ENCODE results near the gene ANKRD31.
"Not testable (repeated sequence)": the region's sequence is repeated elsewhere in the genome, so short reads cannot be mapped to it uniquely, and the experiment has no call there.

ANKRD31 gene

GRCh38 chr5:75148051-75148450 is 88.6 kb downstream of the ANKRD31 start:
- DNase-seq (ENCODE audit: low read depth): no peak

DNA sequence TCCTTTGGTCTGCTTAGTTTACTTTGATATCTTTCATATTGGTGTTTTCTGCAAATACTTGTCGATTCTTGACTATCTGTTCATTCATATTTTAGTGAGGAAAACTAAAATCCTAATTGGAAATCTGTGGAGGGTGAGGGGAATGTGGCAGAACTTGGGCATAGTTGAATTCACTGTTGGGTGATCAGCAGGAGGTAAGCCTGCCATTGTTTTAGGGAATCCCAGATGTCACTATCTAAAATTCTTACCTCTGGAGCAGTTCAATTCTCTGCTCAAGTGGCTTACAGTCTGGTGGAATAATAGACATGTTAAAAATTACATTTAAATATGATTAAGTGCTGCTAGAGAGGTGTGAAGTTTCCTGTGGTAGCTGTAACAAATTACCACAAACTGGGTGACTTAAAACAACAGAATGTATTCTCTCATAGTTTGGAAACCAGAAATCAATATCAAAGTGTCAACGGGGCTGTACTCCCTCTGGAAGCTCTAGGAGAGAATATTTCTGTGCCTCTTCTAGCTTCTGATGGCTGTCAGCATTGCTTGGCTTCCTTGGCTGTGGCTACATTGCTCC is 94.0 kb downstream of the ANKRD31 start:
- DNase-seq (ENCODE audit: low read depth): no peak

DNA sequence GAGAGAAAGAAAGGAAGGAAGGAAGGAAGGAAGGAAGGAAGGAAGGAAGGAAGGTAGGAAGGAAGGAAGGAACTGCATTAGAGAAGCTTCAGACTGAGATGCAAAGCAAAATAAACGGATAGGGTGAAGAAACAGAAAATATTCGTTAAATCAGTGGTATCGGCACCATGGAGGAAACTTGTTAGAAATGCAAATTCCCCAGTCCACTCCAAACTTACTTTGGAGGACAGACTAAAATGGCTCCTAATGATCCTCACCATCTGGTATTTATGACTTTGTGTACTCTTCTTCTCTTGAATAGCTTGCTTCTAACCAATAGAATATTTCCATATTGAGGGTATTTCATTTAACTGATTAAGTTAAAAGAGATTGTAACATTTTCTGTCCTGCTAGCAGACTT is 96.4 kb downstream of the ANKRD31 start:
- no peak for DNase-seq (ENCODE audit: low read depth)

DNA sequence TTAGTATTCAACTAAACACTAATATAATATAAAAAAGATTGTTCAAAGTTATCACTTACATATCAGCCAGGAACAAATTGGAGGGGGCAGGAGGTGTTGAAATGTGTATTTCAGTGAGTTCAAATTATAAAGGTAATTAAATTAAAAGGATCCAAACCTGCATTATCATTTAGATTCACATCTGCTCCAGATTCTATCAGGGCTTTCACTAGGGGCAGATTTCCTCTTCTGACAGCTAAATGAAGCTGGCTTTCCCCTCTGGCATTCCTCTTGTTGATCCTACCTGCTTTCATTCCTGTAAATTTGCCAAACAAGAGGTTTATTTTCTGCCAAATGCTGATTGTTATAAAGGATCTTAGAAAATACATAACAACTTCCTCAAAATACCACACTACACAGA is 98.0 kb downstream of the ANKRD31 start:
- no peak for DNase-seq (ENCODE audit: low read depth)

DNA sequence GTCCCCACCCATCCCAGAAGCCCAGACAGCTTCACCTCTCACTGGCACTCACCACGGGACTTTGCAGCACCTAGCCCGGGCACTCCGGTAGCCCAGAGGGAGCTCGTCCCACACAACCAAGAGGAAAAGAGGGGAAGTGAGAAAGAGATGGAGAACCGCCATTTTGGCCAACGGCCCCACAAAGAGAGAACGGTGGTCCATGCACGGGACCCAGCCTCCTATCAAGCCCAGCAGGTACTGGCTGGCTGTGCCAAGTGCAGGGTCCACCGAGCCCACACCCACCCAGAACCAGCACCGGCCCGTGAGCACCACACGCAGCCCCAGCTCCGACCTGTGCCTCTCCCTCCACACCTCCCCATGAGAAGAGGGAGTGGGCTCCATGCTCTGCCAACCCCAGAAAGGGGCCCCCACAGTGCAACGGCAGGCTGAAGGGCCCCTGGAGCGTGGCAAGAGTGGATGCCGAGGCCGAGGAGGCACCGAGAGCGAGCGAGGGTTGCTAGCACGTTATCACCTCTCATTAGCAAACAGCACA is 105.8 kb downstream of the ANKRD31 start:
- no peak for DNase-seq (ENCODE audit: low read depth)

DNA sequence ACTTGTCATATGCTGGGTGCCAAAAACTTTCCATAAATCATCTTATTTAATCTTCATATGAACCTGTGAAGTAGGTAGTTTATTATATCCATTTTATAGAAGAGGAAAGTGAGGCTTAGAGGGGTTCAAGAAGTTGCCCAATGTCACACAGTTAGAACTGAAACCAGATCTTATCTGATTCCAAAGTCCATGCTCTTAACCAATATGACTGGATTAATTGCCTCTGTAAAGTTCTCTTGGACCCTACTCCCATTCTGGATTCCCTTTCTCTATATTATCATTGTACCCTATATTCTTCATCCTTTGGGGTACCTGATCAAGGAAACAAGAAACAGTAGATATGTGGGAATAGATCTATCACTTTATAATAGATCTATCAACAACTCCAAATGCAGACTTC is 119.8 kb downstream of the ANKRD31 start:
- no peak for DNase-seq (ENCODE audit: low read depth)

DNA sequence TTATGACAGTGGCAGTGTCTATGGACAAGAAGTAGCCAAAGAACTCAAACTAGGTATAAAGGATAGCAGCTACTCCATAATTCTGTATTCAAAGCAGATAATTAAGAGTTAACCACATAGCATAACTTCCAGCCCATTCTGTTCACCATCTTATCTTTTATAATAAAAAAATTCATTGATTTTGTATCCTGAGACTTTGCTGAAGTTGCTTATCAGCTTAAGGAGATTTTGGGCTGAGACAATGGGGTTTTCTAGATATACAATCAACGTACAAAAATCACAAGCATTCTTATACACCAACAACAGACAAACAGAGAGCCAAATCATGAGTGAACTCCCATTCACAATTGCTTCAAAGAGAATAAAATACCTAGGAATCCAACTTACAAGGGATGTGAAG is 122.4 kb downstream of the ANKRD31 start:
- not testable (repeated sequence) for DNase-seq (ENCODE audit: low read depth)

GRCh38 chr5:75113354-75114113 is 123.1 kb downstream of the ANKRD31 start:
- DNase-seq (ENCODE audit: low read depth): no peak

DNA sequence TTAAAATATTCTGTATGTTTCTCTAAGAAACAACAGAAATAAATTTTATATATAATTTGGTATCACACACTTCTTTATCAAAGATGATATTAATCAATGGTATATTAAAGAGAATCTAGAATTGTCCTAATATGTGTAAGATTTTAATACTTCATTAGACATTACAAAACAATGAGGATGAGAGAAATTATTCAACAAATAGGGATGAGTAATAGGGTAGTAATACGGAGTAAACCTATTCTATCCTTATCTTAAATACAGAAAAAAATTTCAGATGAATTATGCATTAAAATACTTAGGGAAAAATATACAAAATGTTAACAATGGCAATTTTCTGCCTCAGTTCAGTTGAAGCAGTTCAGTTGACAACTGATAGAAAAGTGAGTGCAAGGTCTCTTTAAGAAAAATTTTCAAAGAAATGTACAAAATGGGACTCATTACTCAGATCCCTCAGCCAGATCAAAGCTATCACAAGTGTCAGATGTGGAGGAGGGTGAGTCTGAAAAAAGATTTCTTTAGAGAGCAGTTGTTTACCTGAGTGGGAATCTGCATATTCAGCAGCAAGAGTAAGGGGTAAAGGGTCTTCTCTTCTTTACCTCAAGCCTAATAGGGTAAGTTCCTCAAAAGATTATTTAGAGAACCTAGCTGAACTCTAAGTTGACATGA is 127.6 kb downstream of the ANKRD31 start:
- DNase-seq (ENCODE audit: low read depth): no peak

- no peak for DNase-seq (ENCODE audit: low read depth)
These were observed 128.2 kb downstream of the ANKRD31 start for GRCh38 chr5:75108515-75108914.

DNA sequence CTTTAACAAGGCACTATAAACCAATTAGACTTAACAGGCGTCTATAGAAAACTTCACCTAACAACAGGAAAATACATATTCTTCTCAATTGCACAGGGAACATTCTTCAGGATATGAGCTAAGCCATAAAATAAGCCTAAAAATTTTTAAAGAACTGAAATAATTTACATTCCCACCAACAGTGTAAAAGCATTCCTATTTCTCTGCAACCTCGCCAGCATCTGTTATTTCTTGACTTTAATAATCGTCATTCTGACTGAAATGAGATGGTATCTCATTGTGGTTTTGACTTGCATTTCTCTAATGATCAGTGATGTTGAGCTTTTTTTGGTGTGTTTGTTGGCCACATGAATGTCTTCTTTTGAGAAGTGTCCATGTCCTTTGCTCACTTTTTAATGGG is 140.7 kb downstream of the ANKRD31 start:
- DNase-seq (ENCODE audit: low read depth): peak; percentile 13

- DNase-seq (ENCODE audit: low read depth): no peak
These were observed 145.1 kb downstream of the ANKRD31 start for GRCh38 chr5:75091597-75091996.

- no peak for DNase-seq (ENCODE audit: low read depth)
These were observed 147.0 kb downstream of the ANKRD31 start for GRCh38 chr5:75089662-75090061.

DNA sequence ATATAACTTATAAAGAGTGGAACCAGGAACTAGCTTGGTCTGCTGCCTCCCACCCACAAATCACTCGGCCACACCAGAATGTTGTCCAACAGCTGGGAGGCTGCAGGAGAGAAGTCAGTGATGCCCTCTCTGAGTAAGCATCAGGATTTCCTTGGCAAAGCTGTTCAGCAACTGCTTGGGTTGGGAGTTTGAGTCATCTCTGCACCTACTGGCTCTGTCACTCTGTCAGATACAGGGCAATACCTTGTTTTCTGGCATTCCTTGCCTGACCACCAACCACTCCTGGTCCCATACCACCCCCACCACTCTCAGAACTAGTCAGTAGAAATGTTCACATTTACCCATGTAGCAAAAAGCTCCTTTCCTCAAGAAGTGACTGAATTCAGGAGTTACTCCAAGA is 147.5 kb downstream of the ANKRD31 start:
- DNase-seq (ENCODE audit: low read depth): no peak

DNA sequence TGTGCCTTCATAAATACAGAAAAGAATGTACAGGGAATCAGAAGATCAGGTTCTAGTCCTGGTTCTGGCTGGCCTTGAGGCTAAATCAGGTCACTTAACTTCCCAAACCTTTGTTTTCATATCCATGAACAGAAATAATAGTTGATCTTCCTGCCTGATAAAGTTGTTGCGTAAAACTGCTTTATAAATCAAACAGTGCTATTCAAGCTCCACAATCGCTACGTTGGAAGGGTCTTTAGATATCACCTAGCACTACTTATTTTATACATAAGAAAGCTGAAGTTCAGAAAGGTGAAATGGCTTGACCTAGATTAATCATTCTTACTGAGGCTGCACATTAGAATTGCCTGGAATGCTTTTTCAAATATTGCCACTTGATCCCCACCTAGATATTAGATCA is 148.0 kb downstream of the ANKRD31 start:
- no peak for DNase-seq (ENCODE audit: low read depth)

- no peak for DNase-seq (ENCODE audit: low read depth)
These were observed 155.2 kb downstream of the ANKRD31 start for GRCh38 chr5:75081510-75081909.

GRCh38 chr5:75079346-75079745 is 157.3 kb downstream of the ANKRD31 start:
- DNase-seq (ENCODE audit: low read depth): not testable (repeated sequence)

DNA sequence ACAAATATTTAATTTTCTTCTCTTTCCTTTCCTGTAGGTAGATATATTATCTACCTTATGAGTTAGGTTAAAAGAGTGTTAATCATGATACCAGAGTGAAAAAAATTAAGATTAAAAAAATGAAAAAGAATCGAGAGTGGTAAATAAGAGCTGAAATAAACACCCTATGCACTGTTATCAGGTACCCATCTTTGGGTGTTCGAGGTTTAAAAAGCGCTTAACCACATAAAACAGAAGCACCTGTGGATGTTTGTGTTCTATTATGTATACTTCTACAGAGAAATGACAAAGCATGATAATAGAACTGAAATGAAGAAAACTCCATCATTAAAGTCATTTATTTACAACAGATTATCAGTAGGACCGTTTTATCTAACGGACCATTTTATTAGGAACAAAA is 158.7 kb downstream of the ANKRD31 start:
- DNase-seq (ENCODE audit: low read depth): no peak

DNA sequence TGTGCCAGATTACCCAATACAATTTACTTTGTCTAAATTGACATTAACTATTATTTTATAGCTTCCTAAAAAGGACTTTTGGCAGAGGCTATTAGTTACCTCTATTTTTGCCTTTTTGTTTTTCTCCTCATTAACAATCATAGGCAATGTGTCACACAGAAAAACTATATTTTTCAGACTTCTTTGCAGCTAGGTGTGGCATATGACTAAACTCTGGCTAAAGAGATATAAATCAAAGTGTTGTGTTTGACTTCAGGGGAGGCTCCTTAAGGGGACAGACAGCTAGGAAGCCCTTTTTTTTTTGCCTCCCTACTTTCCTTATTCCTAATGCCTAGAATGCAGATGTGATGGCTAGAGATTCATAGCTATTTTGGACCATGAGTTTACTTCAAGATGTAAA is 164.6 kb downstream of the ANKRD31 start:
- no peak for DNase-seq (ENCODE audit: low read depth)

- DNase-seq (ENCODE audit: low read depth): no peak
These were observed 165.6 kb downstream of the ANKRD31 start for GRCh38 chr5:75071100-75071499.

GRCh38 chr5:75067434-75067833 is 169.2 kb downstream of the ANKRD31 start:
- DNase-seq (ENCODE audit: low read depth): no peak

DNA sequence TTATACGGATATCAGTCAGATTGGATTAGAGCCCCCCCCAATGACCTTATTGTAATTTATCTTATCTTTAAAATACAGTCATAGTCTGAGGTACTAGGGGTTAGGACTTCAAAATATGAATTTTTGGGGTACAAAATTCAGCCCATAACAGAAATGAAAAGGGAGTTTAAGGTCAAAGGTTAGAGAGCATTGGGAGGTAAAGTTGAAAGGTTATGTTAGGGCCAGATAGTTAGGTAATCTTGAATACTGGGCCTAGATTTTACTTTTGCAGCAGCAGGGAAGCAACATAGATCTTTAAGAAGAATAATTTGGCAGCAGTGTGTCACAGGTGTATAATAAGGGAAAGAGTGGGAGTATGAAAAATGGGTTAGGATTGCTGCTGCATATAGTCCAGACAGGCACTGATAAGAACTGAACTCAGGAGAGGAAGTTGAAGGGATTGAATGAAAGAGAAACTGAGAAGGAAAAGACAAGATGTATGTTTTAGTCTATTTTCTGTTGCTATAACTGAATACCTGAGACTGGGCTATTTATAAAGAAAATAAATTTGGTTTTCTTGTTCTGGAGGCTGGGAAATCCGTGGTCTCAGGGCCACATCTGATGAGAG is 173.7 kb downstream of the ANKRD31 start:
- no peak for DNase-seq (ENCODE audit: low read depth)

Data from non-pigmented ciliary epithelial cell (primary cell).